B cell (primary cell): Measurements from ENCODE around the gene AGRN.

Experiments used
- CTCF ChIP-seq: fragments of 200-600 bp; IDR thresholded peaks from one replicate; pipeline ENCODE4 v1.8.0; 2022; ENCODE audit warnings: antibody characterized with exemption, mild to moderate bottlenecking
- EZH2 ChIP-seq: IDR thresholded peaks from 2 replicates; pipeline ENCODE4 v1.6.1; 2012; ENCODE audit warnings: borderline replicate concordance, low read depth, mild to moderate bottlenecking, moderate library complexity, low read length; ENCODE audit not compliant: insufficient read depth, poor library complexity, severe bottlenecking

GRCh38 chr1:997993-998744, 21.8 kb upstream of the AGRN start:
- TF ChIP-seq CTCF, result no peak
- peak; percentile 72 for TF ChIP-seq EZH2
